Activated naive CD8-positive, alpha-beta T cell treated with anti-CD3 and anti-CD28 coated beads, Interleukin-2, amount 50 U/mL, for 16 hours (primary cell): ENCODE data around the gene EPC2.

Experiments
- DNase-seq: peaks from one replicate; pipeline ENCODE4 v3.0.0-alpha.2; 2020; ENCODE audit warnings: low read depth, low spot score

EPC2 gene

GRCh38 chr2:148643998-148644882 is at the start of gene EPC2:
Gene EPC2 (plus strand): TSS chr2:148644751. CDS start chr2:148645018, 267 bp downstream.
- peak; percentile 69 for DNase-seq

- DNase-seq: no peak
Measured at GRCh38 chr2:148596018-148596417, 48.5 kb upstream of the EPC2 start.

GRCh38 chr2:148599109-148599991 is 45.2 kb upstream of the EPC2 start:
- no peak for DNase-seq

GRCh38 chr2:148602885-148603561 is 41.5 kb upstream of the EPC2 start:
- DNase-seq: no peak

GRCh38 chr2:148603562-148603920 is 41.0 kb upstream of the EPC2 start:
- DNase-seq: no peak

- no peak for DNase-seq
Measured at GRCh38 chr2:148604927-148605326, 39.6 kb upstream of the EPC2 start.

- no peak for DNase-seq
Measured at GRCh38 chr2:148607566-148607965, 37.0 kb upstream of the EPC2 start.

GRCh38 chr2:148613231-148614013 is 31.1 kb upstream of the EPC2 start:
- no peak for DNase-seq

GRCh38 chr2:148614014-148614321 is 30.6 kb upstream of the EPC2 start:
- DNase-seq: no peak

- DNase-seq: no peak
Measured at GRCh38 chr2:148614322-148615049, 30.1 kb upstream of the EPC2 start.

- no peak for DNase-seq
Measured at GRCh38 chr2:148615381-148615841, 29.1 kb upstream of the EPC2 start.

GRCh38 chr2:148616662-148617061 is 27.9 kb upstream of the EPC2 start:
- DNase-seq: no peak

- DNase-seq: no peak
Measured at GRCh38 chr2:148617219-148617618, 27.3 kb upstream of the EPC2 start.

GRCh38 chr2:148619560-148620195 is 24.9 kb upstream of the EPC2 start:
- no peak for DNase-seq

GRCh38 chr2:148622366-148622765 is 22.2 kb upstream of the EPC2 start:
- DNase-seq: no peak

GRCh38 chr2:148623086-148623485 is 21.5 kb upstream of the EPC2 start:
- no peak for DNase-seq

- no peak for DNase-seq
Measured at GRCh38 chr2:148627224-148627623, 17.3 kb upstream of the EPC2 start.

GRCh38 chr2:148634749-148635148 is 9.8 kb upstream of the EPC2 start:
- DNase-seq: no peak

- no peak for DNase-seq
Measured at GRCh38 chr2:148638543-148638942, 6.0 kb upstream of the EPC2 start.

- DNase-seq: no peak
Measured at GRCh38 chr2:148640767-148641166, 3.8 kb upstream of the EPC2 start.
